ENCODE data around the gene NLRP4.

NLRP4 gene

GRCh38 chr19:55902080-55902751 is 65.9 kb downstream of the NLRP4 start:
- TF ChIP-seq CTCF (IDR thresholded peaks at IDR 0.05; ENCODE audit: control insufficient read depth, extremely low read depth, insufficient read depth): no peak
- no peak for DNase-seq (ENCODE audit: low read depth)
- H3K4me3 ChIP-seq (ENCODE audit: low read depth, low read length): no peak overlapping the region

GRCh38 chr19:55907286-55907685 is 70.9 kb downstream of the NLRP4 start:
- no peak overlapping the region for H3K4me3 ChIP-seq (ENCODE audit: low read depth, low read length)

GRCh38 chr19:55907746-55908145 is 71.4 kb downstream of the NLRP4 start:
- no peak for TF ChIP-seq CTCF (IDR thresholded peaks at IDR 0.05; ENCODE audit: control insufficient read depth, extremely low read depth, insufficient read depth)
- no peak for DNase-seq (ENCODE audit: low read depth)

More at GRCh38 chr19:55907286-55907685, 70.9 kb downstream of the NLRP4 start:
- no peak for TF ChIP-seq CTCF (IDR thresholded peaks at IDR 0.05; ENCODE audit: control insufficient read depth, extremely low read depth, insufficient read depth)
- DNase-seq (ENCODE audit: low read depth): no peak

GRCh38 chr19:55909801-55910200 is 73.5 kb downstream of the NLRP4 start:
- H3K4me3 ChIP-seq (ENCODE audit: low read depth, low read length): no peak overlapping the region
- DNase-seq (ENCODE audit: low read depth): no peak
- TF ChIP-seq CTCF (IDR thresholded peaks at IDR 0.05; ENCODE audit: control insufficient read depth, extremely low read depth, insufficient read depth): no peak

More at GRCh38 chr19:55907746-55908145, 71.4 kb downstream of the NLRP4 start:
- H3K4me3 ChIP-seq (ENCODE audit: low read depth, low read length): no peak overlapping the region

- DNase-seq (ENCODE audit: low read depth): no peak
- H3K4me3 ChIP-seq (ENCODE audit: low read depth, low read length): no peak overlapping the region
- TF ChIP-seq CTCF (IDR thresholded peaks at IDR 0.05; ENCODE audit: control insufficient read depth, extremely low read depth, insufficient read depth): no peak
These were observed 76.6 kb downstream of the NLRP4 start for GRCh38 chr19:55912916-55913315.

GRCh38 chr19:55913643-55914268 is 77.4 kb downstream of the NLRP4 start:
- no peak for DNase-seq (ENCODE audit: low read depth)
- no peak overlapping the region for H3K4me3 ChIP-seq (ENCODE audit: low read depth, low read length)
- peak; percentile 64 for TF ChIP-seq CTCF (IDR thresholded peaks at IDR 0.05; ENCODE audit: control insufficient read depth, extremely low read depth, insufficient read depth)
